HEK293 (cell line): Measurements from ENCODE around the gene RPS29.

Experiments used
- CTCF ChIA-PET: fragments of 350-600 bp; formaldehyde crosslinking; extraction: SDS; loops from one replicate; lab custom pipeline; 2021; ENCODE audit warnings: antibody characterized with exemption; lab: Yijun Ruan, JAX
- POLR2A ChIA-PET: fragments of 300-600 bp; formaldehyde crosslinking; extraction: SDS; loops from one replicate; lab custom pipeline; 2020; ENCODE audit warnings: antibody characterized with exemption, inconsistent platforms; lab: Yijun Ruan, JAX
- H3K27ac ChIP-seq: fragments of 200-500 bp; sonication (Bioruptor generic); 2 replicates; pipeline ENCODE4 v1.5.1; 2014; ENCODE audit warnings: low read depth, low read length, control low read depth, inconsistent platforms; ENCODE audit errors: extremely low read depth
- H3K36me3 ChIP-seq, 2 experiments: fragments of 200-500 bp in 1 of 2; sonication (Bioruptor generic) in 1 of 2; 1 replicate in 1 of 2; 2 replicates in 1 of 2; pipeline ENCODE4 v1.5.1; 2014 to 2017; ENCODE audit warnings: inconsistent platforms in 2 of 2, low read length in 2 of 2; ENCODE audit not compliant: control insufficient read depth in 2 of 2, insufficient read depth in 1 of 2
- H3K4me1 ChIP-seq: fragments of 200-500 bp; sonication (Bioruptor generic); 2 replicates; pipeline ENCODE4 v1.5.1; 2014; ENCODE audit warnings: mild to moderate bottlenecking, low read length, inconsistent platforms; ENCODE audit not compliant: control insufficient read depth, insufficient read depth
- H3K4me3 ChIP-seq: 2 replicates; pipeline ENCODE4 v1.5.1; 2011; ENCODE audit warnings: low read depth, mild to moderate bottlenecking, control low read depth, low read length, moderate library complexity
- H3K9me3 ChIP-seq: fragments of 200-500 bp; sonication (Bioruptor generic); 2 replicates; pipeline ENCODE4 v1.5.1; 2014; ENCODE audit warnings: low read depth, low read length, inconsistent platforms; ENCODE audit not compliant: control insufficient read depth, insufficient read depth
- EGR2 ChIP-seq: fragments of 450-650 bp; formaldehyde crosslinking; IDR thresholded peaks from 2 replicates; pipeline ENCODE4 v1.5.1; 2016; ENCODE audit warnings: low read depth, missing biosample characterization, missing genetic modification characterization
- GLI2 ChIP-seq: fragments of 450-650 bp; formaldehyde crosslinking; IDR thresholded peaks from 2 replicates; pipeline ENCODE4; 2017; ENCODE audit warnings: missing biosample characterization, missing genetic modification characterization, low read depth, borderline replicate concordance
- HOXD13 ChIP-seq: sonication (generic); formaldehyde crosslinking; IDR thresholded peaks from 2 replicates; pipeline ENCODE4 v1.8.0; 2022; ENCODE audit warnings: missing genetic modification reagents, borderline replicate concordance
- KLF1 ChIP-seq: fragments of 450-650 bp; formaldehyde crosslinking; IDR thresholded peaks from 2 replicates; pipeline ENCODE4 v1.5.1; 2016; ENCODE audit warnings: missing biosample characterization, missing genetic modification characterization
- KLF17 ChIP-seq: fragments of 450-650 bp; formaldehyde crosslinking; IDR thresholded peaks from 2 replicates; pipeline ENCODE4 v1.5.1; 2016; ENCODE audit warnings: missing biosample characterization, missing genetic modification characterization
- PRDM10 ChIP-seq: fragments of 450-650 bp; formaldehyde crosslinking; IDR thresholded peaks from 2 replicates; pipeline ENCODE4 v1.5.1; 2016; ENCODE audit warnings: missing biosample characterization, missing genetic modification characterization
- SCRT1 ChIP-seq: fragments of 450-650 bp; formaldehyde crosslinking; IDR thresholded peaks from 2 replicates; pipeline ENCODE4 v1.5.1; 2016; ENCODE audit warnings: missing biosample characterization, missing genetic modification characterization, borderline replicate concordance
- ZBTB17 ChIP-seq: fragments of 450-650 bp; formaldehyde crosslinking; IDR thresholded peaks from 2 replicates; pipeline ENCODE4 v1.5.1; 2016; ENCODE audit warnings: missing biosample characterization, missing genetic modification characterization
- ZBTB20 ChIP-seq: fragments of 450-650 bp; formaldehyde crosslinking; IDR thresholded peaks from 2 replicates; pipeline ENCODE4 v1.5.1; 2016; ENCODE audit warnings: missing biosample characterization, missing genetic modification characterization
- ZBTB6 ChIP-seq: fragments of 450-650 bp; formaldehyde crosslinking; IDR thresholded peaks from 2 replicates; pipeline ENCODE4 v1.5.1; 2017; ENCODE audit warnings: missing biosample characterization, missing genetic modification characterization
- ZNF121 ChIP-seq: fragments of 450-650 bp; formaldehyde crosslinking; IDR thresholded peaks from 2 replicates; pipeline ENCODE4 v1.5.1; 2016; ENCODE audit warnings: missing biosample characterization, missing genetic modification characterization
- ZNF16 ChIP-seq: fragments of 450-650 bp; formaldehyde crosslinking; IDR thresholded peaks from 2 replicates; pipeline ENCODE4 v1.5.1; 2016; ENCODE audit warnings: low read depth, missing biosample characterization, missing genetic modification characterization
- ZNF19 ChIP-seq: fragments of 450-650 bp; formaldehyde crosslinking; IDR thresholded peaks from 2 replicates; pipeline ENCODE4; 2016; ENCODE audit warnings: missing biosample characterization, missing genetic modification characterization, low read depth
- ZNF274 ChIP-seq, 2 experiments: fragments of 200-500 bp in 1 of 2; fragments of 450-650 bp in 1 of 2; sonication (Bioruptor generic) in 1 of 2; formaldehyde crosslinking in 1 of 2; IDR thresholded peaks; 2 replicates each; pipeline versions ENCODE4 v1.5.1 to v1.6.1; 2014 to 2016; ENCODE audit warnings: borderline replicate concordance in 1 of 2, inconsistent platforms in 1 of 2, low read length in 1 of 2, missing biosample characterization in 1 of 2, missing genetic modification characterization in 1 of 2
- ZNF311 ChIP-seq: fragments of 450-650 bp; formaldehyde crosslinking; IDR thresholded peaks from 2 replicates; pipeline ENCODE4 v1.5.1; 2017; ENCODE audit warnings: missing biosample characterization, missing genetic modification characterization, borderline replicate concordance
- ZNF48 ChIP-seq: fragments of 450-650 bp; formaldehyde crosslinking; IDR thresholded peaks from 2 replicates; pipeline ENCODE4 v1.5.1; 2016; ENCODE audit warnings: missing biosample characterization, missing genetic modification characterization
- ZNF501 ChIP-seq: fragments of 450-650 bp; formaldehyde crosslinking; IDR thresholded peaks from 2 replicates; pipeline ENCODE4 v1.5.1; 2016; ENCODE audit warnings: missing biosample characterization, missing genetic modification characterization
- ZNF530 ChIP-seq: fragments of 450-650 bp; formaldehyde crosslinking; IDR thresholded peaks from 2 replicates; pipeline ENCODE4 v1.5.1; 2016; ENCODE audit warnings: low read depth, missing biosample characterization, missing genetic modification characterization
- ZNF664 ChIP-seq: fragments of 450-650 bp; formaldehyde crosslinking; IDR thresholded peaks from 2 replicates; pipeline ENCODE4 v1.5.1; 2016; ENCODE audit warnings: missing biosample characterization, missing genetic modification characterization
- ZNF677 ChIP-seq: fragments of 450-650 bp; IDR thresholded peaks from 2 replicates; pipeline ENCODE4 v1.5.0; 2018; ENCODE audit warnings: missing biosample characterization, mild to moderate bottlenecking, missing genetic modification characterization, moderate library complexity
- ZNF704 ChIP-seq: fragments of 450-650 bp; formaldehyde crosslinking; IDR thresholded peaks from 2 replicates; pipeline ENCODE4 v1.5.1; 2016; ENCODE audit warnings: missing biosample characterization, missing genetic modification characterization
- ZNF837 ChIP-seq: fragments of 450-650 bp; formaldehyde crosslinking; IDR thresholded peaks from 2 replicates; pipeline ENCODE4 v1.5.1; 2016; ENCODE audit warnings: missing biosample characterization, missing genetic modification characterization
- TF ChIP-seq, protein P1 (sequence below): fragments of 450-650 bp; formaldehyde crosslinking; IDR thresholded peaks from 2 replicates; pipeline ENCODE4 v1.5.1; 2016; ENCODE audit warnings: missing biosample characterization, missing genetic modification characterization

Gene RPS29

DNA sequence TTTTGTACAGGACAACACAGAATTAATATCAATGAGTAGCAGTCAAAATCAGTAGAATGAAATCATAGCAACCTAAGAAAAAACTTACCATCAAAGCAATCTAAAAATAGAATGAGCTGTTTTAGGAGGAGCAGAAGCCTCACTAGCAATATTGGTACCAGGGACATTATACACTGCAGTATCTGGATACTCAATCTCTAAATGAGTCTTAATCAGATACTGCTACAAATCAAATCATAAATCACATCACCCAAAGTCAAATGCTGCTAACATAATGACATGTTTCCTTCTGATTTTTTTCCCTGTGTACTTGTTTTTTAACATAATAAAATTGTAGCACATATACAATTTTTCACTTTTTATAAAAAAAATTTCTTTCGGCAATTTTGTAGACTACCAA is 8.0 kb downstream of the RPS29 start (continued):
- TF ChIP-seq PRDM10 (tag by site-specific recombination) (no peak), ZNF837 (tag by site-specific recombination) (no peak), ZBTB6 (tag by site-specific recombination) (no peak), KLF1 (tag by site-specific recombination) (no peak), SCRT1 (no peak), KLF17 (tag by site-specific recombination) (no peak)

DNA sequence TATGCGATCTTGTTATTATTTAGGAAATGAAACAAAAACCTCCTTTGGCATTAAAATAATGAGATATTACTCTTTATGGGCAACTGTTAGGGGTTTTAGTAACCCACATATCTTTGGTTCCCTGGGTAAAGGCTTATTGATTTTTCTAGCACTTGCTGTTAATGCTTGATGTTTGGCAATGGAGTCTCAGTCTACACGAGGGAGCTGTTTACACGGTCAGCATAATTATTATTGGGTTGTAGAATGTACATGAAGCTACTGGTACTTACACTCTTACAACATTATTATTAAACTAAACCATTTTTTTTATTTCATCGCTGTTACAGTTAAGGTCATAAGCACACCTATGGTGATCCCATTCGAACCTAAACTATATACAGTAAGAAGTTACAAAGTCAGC is 12.1 kb downstream of the RPS29 start:
- H3K36me3 ChIP-seq = peaks cover 18 to 36% of the 10 kb centered on the region in 2 experiments
- ChIA-PET POLR2A (no interaction called here), CTCF (no interaction called here)
- no peak overlapping the region for H3K4me3 ChIP-seq
- TF ChIP-seq ZNF19 (tag by site-specific recombination) (no peak), ZNF48 (no peak)
- peaks cover 3% of the 10 kb centered on the region; the same call in 1 of the 2 replicates for H3K4me1 ChIP-seq
- H3K9me3 ChIP-seq = no peaks in the 10 kb centered on the region
- no peak overlapping the region for H3K27ac ChIP-seq

DNA sequence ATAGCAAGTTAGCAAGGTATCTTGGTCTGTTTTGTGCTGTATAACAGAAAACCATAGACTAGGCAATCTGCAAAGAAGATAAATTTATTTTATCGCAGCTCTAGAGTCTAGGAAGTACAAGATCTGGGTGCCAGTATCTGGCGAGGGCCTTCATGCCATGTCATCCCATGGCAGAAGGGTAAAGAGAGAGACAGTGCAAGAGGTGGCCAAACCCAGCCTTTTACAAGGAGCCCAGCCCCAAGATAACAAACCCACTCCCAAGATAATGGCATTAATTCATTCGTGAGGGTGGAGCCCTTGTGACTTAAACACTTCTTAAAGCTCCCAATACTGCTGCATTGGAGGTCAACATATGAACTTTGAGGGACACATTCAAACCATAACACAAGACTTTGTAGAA is 16.9 kb downstream of the RPS29 start:
- POLR2A ChIA-PET = no interaction called here
- H3K4me3 ChIP-seq = no peak overlapping the region
- CTCF ChIA-PET = no interaction called here

More for the DNA sequence above, 16.9 kb downstream of the RPS29 start:
- H3K36me3 ChIP-seq = peaks cover 3 to 5% of the 10 kb centered on the region in 2 experiments; a peak in 2 of 3 replicates
- TF ChIP-seq ZNF16 (tag by site-specific recombination) (no peak), GLI2 (tag by site-specific recombination) (no peak), ZNF121 (tag by site-specific recombination) (no peak), ZBTB17 (tag by site-specific recombination) (no peak), ZNF501 (tag by site-specific recombination) (no peak), ZNF677 (tag by site-specific recombination) (no peak), ZNF311 (tag by site-specific recombination) (no peak), ZNF837 (tag by site-specific recombination) (no peak), SCRT1 (no peak), HOXD13 (CRISPR knock-in tag) (no peak), EGR2 (no peak), ZNF530 (tag by site-specific recombination) (no peak), ZBTB20 (no peak), ZNF274 (IDR thresholded peaks at IDR 0.05; ENCODE audit: low read length) (no peak), ZNF274 (tag by site-specific recombination; IDR thresholded peaks at IDR 0.05; ENCODE audit: borderline replicate concordance) (no peak), ZNF704 (tag by site-specific recombination) (no peak), ZNF664 (tag by site-specific recombination) (no peak)
- TF ChIP-seq, protein P1, sequence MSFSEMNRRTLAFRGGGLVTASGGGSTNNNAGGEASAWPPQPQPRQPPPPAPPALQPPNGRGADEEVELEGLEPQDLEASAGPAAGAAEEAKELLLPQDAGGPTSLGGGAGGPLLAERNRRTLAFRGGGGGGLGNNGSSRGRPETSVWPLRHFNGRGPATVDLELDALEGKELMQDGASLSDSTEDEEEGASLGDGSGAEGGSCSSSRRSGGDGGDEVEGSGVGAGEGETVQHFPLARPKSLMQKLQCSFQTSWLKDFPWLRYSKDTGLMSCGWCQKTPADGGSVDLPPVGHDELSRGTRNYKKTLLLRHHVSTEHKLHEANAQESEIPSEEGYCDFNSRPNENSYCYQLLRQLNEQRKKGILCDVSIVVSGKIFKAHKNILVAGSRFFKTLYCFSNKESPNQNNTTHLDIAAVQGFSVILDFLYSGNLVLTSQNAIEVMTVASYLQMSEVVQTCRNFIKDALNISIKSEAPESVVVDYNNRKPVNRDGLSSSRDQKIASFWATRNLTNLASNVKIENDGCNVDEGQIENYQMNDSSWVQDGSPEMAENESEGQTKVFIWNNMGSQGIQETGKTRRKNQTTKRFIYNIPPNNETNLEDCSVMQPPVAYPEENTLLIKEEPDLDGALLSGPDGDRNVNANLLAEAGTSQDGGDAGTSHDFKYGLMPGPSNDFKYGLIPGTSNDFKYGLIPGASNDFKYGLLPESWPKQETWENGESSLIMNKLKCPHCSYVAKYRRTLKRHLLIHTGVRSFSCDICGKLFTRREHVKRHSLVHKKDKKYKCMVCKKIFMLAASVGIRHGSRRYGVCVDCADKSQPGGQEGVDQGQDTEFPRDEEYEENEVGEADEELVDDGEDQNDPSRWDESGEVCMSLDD = no peak
- TF ChIP-seq, all 188 proteins: peak for 0
- no peaks in the 10 kb centered on the region for H3K4me1 ChIP-seq
- no peaks in the 10 kb centered on the region for H3K9me3 ChIP-seq
- H3K27ac ChIP-seq = no peak overlapping the region
